Sigmoid colon (tissue), 7 donors: ENCODE results near the gene KLHL26. TPM values are rescaled to one million over a fixed set of nuclear protein-coding genes. Genes with fewer than 3 reads are reported as not detected.
A peak's percentile ranks its signal among the peaks of the same experiment; 100 is the strongest.

Experiments used
- DNase-seq: peaks from one replicate; pipeline ENCODE4 v3.0.0-alpha.2; 2019
- H3K27ac ChIP-seq, 4 donors: fragments of 200-600 bp; sonication (generic); one replicate each; pipeline ENCODE4 v1.5.1; 2016 to 2019; ENCODE audit warnings: mild to moderate bottlenecking in 1 of 4
- H3K27me3 ChIP-seq, 3 donors: fragments of 200-600 bp; sonication (generic); one replicate each; pipeline ENCODE4 v1.5.1; 2019; ENCODE audit warnings: mild to moderate bottlenecking in 1 of 3
- H3K36me3 ChIP-seq, 4 donors: fragments of 200-600 bp; sonication (generic); one replicate each; pipeline ENCODE4 v1.5.1; 2016 to 2019
- H3K4me1 ChIP-seq, 4 donors: fragments of 200-600 bp; sonication (generic); one replicate each; pipeline ENCODE4 v1.5.1; 2017 to 2019
- H3K4me3 ChIP-seq, 4 donors: fragments of 200-600 bp; sonication (generic); one replicate each; pipeline ENCODE4 v1.5.1; 2017 to 2019; ENCODE audit warnings: mild to moderate bottlenecking in 2 of 4, moderate library complexity in 1 of 4
- H3K9me3 ChIP-seq, 4 donors: fragments of 200-600 bp in 3 of 4; sonication (generic) in 3 of 4; one replicate each; pipeline versions ENCODE4 v1.5.1 to v1.6.1; 2013 to 2019
- CTCF ChIP-seq, 4 experiments: fragments of 450-650 bp in 3 of 4; fragments of 200-600 bp in 1 of 4; IDR thresholded peaks; one replicate each; pipeline ENCODE4 v1.5.1; 2016 to 2019; ENCODE audit warnings: antibody characterized with exemption in 4 of 4, mild to moderate bottlenecking in 3 of 4, moderate library complexity in 2 of 4
- EP300 ChIP-seq, 4 donors: sonication (generic); formaldehyde crosslinking; IDR thresholded peaks; one replicate each; pipeline ENCODE4 v1.6.1; 2017; ENCODE audit warnings: antibody characterized with exemption in 4 of 4
- POLR2A ChIP-seq, 2 donors: fragments of 450-650 bp; IDR thresholded peaks; one replicate each; pipeline ENCODE4 v1.6.1; 2016; ENCODE audit warnings: antibody characterized with exemption in 2 of 2, mild to moderate bottlenecking in 2 of 2, moderate library complexity in 2 of 2
- POLR2AphosphoS5 ChIP-seq, 4 donors: sonication (generic); formaldehyde crosslinking; IDR thresholded peaks; one replicate each; pipeline ENCODE4 v1.6.1; 2017; ENCODE audit warnings: antibody characterized with exemption in 4 of 4
- WGBS, 2 donors: extraction: QIAGEN DNeasy Blood & Tissue Kit; methylation state at CpG; one replicate each; pipeline ENCODE4 v1.1.7; 2013; 5-methylcytosine and 5-hydroxymethylcytosine counted together
- intact Hi-C: fragments of 100-400 bp; cut with DNase I; formaldehyde crosslinking; loops from one replicate; pipeline ENCODE4 v1.15.1; 2023
- polyA plus RNA-seq, 3 donors: library from polyadenylated mRNA; stranded (reverse); fragments of 200-250 nt; gene quantifications; one replicate each; pipeline ENCODE4 v1.2.3, GENCODE V29; 2013
- total RNA-seq, 4 donors: library from RNA; depleted of rRNA; stranded (reverse); fragments of >200 nt; gene quantifications; one replicate each; pipeline ENCODE4 v1.1.0, GENCODE V29; 2016
- donor health status: healthy with polysubstance abuse.
- donor health status: Bipolar disorder and iron deficiency.
- donor health status: healthy.

KLHL26 gene
- total and polyA plus RNA-seq, 7 donors, result 1.6 to 8.3 (median 4.8) TPM

- peaks cover 0 to 34% (median 29%) of the 10 kb centered on the region in 4 donors for H3K4me1 ChIP-seq
- intact Hi-C loops, result no loop called here
- H3K27ac ChIP-seq, result no peak overlapping the region
- no peaks in the 10 kb centered on the region for H3K36me3 ChIP-seq
- DNase-seq, result no peak
- 6 to 8% methylated on average over 32 of the region's 32 CpGs for WGBS, 2 donors
- H3K27me3 ChIP-seq, result peaks cover 48 to 96% (median 76%) of the 10 kb centered on the region in 3 donors
- TF ChIP-seq EP300 (IDR thresholded peaks at IDR 0.05) (no peak), POLR2A (IDR thresholded peaks at IDR 0.05) (no peak), POLR2AphosphoS5 (IDR thresholded peaks at IDR 0.05) (no peak), CTCF (IDR thresholded peaks at IDR 0.05) (no peak)
- peak overlapping the region in 1 of 4 donors; percentile 2 for H3K4me3 ChIP-seq
- H3K9me3 ChIP-seq, result no peaks in the 10 kb centered on the region
Measured at GRCh38 chr19:18603255-18603957, 33.4 kb upstream of the KLHL26 start.

- no peak for DNase-seq
- 10 to 12% methylated on average over 26 of the region's 26 CpGs for WGBS, 2 donors
- Histone ChIP-seq H3K4me1 (peaks cover 0 to 34% (median 29%) of the 10 kb centered on the region in 4 donors), H3K27ac (no peak overlapping the region), H3K4me3 (peak overlapping the region in 1 of 4 donors; percentile 2), H3K36me3 (no peaks in the 10 kb centered on the region), H3K9me3 (no peaks in the 10 kb centered on the region), H3K27me3 (peaks cover 48 to 96% (median 76%) of the 10 kb centered on the region in 3 donors)
- TF ChIP-seq POLR2A (IDR thresholded peaks at IDR 0.05), result no peak
- TF ChIP-seq CTCF (IDR thresholded peaks at IDR 0.05), result no peak
- no peak for TF ChIP-seq EP300 (IDR thresholded peaks at IDR 0.05)
- TF ChIP-seq POLR2AphosphoS5 (IDR thresholded peaks at IDR 0.05), result no peak
- intact Hi-C loops, result no loop called here
Measured at GRCh38 chr19:18603958-18604819, 32.6 kb upstream of the KLHL26 start.

- no peak for TF ChIP-seq CTCF (IDR thresholded peaks at IDR 0.05)
- TF ChIP-seq POLR2AphosphoS5 (IDR thresholded peaks at IDR 0.05), result no peak
- no peak for TF ChIP-seq EP300 (IDR thresholded peaks at IDR 0.05)
- TF ChIP-seq POLR2A (IDR thresholded peaks at IDR 0.05), result no peak
- no peak for DNase-seq
- intact Hi-C loops, result no loop called here
- H3K4me3 ChIP-seq, result no peak overlapping the region
- H3K36me3 ChIP-seq, result no peaks in the 10 kb centered on the region
- WGBS, 2 donors, result 14 to 17% methylated on average over 10 of the region's 10 CpGs
- no peak overlapping the region for H3K27ac ChIP-seq
- peaks cover 0 to 34% (median 29%) of the 10 kb centered on the region in 4 donors for H3K4me1 ChIP-seq
- no peaks in the 10 kb centered on the region for H3K9me3 ChIP-seq
- H3K27me3 ChIP-seq, result peaks cover 50 to 96% (median 74%) of the 10 kb centered on the region in 3 donors
Measured at GRCh38 chr19:18604820-18605159, 32.0 kb upstream of the KLHL26 start.

GRCh38 chr19:18605196-18605545 is 31.7 kb upstream of the KLHL26 start:
- Histone ChIP-seq H3K27me3 (peaks cover 54 to 96% (median 76%) of the 10 kb centered on the region in 3 donors), H3K9me3 (no peaks in the 10 kb centered on the region), H3K27ac (no peak overlapping the region), H3K4me1 (peaks cover 0 to 34% (median 29%) of the 10 kb centered on the region in 4 donors), H3K4me3 (no peak overlapping the region), H3K36me3 (no peaks in the 10 kb centered on the region)
- WGBS, 2 donors, result 11 to 16% methylated on average over 17 of the region's 17 CpGs
- DNase-seq, result no peak
- intact Hi-C loops, result no loop called here
- TF ChIP-seq POLR2A (IDR thresholded peaks at IDR 0.05) (no peak), CTCF (IDR thresholded peaks at IDR 0.05) (no peak), POLR2AphosphoS5 (IDR thresholded peaks at IDR 0.05) (no peak), EP300 (IDR thresholded peaks at IDR 0.05) (no peak)
